ENCODE results near the gene SEZ6L. TPM values are rescaled to one million over a fixed set of nuclear protein-coding genes. Genes with fewer than 3 reads are reported as not detected.

The SEZ6L gene
- total and polyA plus RNA-seq, 12 donors, result 0.01 to 2.5 (median 0.28) TPM

DNA sequence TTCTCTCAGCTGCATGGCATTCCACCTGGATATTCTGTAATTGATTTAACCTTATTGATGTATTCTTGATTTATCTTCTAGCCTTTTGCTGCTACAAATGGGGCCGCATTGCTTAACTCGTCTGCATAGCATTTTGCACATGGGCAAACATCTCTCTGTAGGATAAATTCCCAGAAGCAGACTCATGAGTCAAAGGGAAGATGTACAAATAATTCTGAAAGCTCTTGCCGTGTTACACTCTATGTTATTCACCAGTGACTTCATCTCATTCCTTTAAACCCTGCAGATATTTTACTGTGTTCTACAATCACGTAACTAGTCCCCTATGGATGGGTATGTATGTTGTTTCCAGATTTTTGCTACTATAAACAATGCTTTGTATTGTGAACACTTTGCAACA, 112.7 kb downstream of the SEZ6L start:
- no peaks in the 10 kb centered on the region for H3K36me3 ChIP-seq
- 75 to 77% methylated on average over 4 of the region's 4 CpGs for WGBS, 2 donors
- TF ChIP-seq CTCF (IDR thresholded peaks at IDR 0.05), result no peak
- H3K9me3 ChIP-seq, result peaks cover 0 to 4% (median 0%) of the 10 kb centered on the region in 11 donors
- H3K27me3 ChIP-seq, result peaks cover 0 to 43% (median 10%) of the 10 kb centered on the region in 7 donors
- intact Hi-C loops (cut with DNase I), result no loop called here
- no peak for ATAC-seq
- no peak for DNase-seq
- no peak overlapping the region for H3K27ac ChIP-seq
- no peak overlapping the region for H3K4me3 ChIP-seq
- H3K4me1 ChIP-seq, result no peaks in the 10 kb centered on the region

DNA sequence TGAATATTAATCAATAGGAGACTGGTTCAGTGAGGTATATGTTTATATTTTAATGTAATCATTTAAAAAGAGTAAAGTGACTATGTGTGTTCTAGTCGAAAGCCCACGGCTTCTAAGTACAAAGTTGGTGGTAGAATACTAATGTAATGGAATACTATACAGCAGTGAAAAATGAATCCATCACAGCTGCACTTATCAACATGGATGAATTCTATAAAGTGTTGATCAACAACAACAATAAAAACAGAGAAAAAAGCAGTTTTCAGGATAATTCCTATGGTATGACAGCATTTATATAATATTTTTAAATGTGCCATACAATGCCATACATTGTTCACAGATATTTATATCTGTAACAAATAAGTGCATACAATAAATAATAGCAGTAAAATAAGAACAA, 114.1 kb downstream of the SEZ6L start:
- Histone ChIP-seq H3K27me3 (peaks cover 0 to 46% (median 9%) of the 10 kb centered on the region in 7 donors), H3K4me3 (no peak overlapping the region), H3K36me3 (no peaks in the 10 kb centered on the region), H3K27ac (no peak overlapping the region), H3K9me3 (peaks cover 0 to 4% (median 0%) of the 10 kb centered on the region in 11 donors), H3K4me1 (no peaks in the 10 kb centered on the region)
- ATAC-seq (no peak), DNase-seq (no peak)
- 89 to 92% methylated on average over 2 of the region's 2 CpGs for WGBS, 2 donors
- intact Hi-C loops (cut with DNase I), result no loop called here
- no peak for TF ChIP-seq CTCF (IDR thresholded peaks at IDR 0.05)

- no peak for TF ChIP-seq CTCF (IDR thresholded peaks at IDR 0.05)
- DNase-seq, result no peak
- Histone ChIP-seq H3K4me3 (no peak overlapping the region), H3K9me3 (peaks cover 0 to 4% (median 0%) of the 10 kb centered on the region in 11 donors), H3K36me3 (no peaks in the 10 kb centered on the region), H3K27ac (no peak overlapping the region), H3K4me1 (no peaks in the 10 kb centered on the region), H3K27me3 (peaks cover 0 to 40% (median 12%) of the 10 kb centered on the region in 7 donors)
- intact Hi-C loops (cut with DNase I), result no loop called here
- ATAC-seq, result no peak
- 63% methylated on average over 5 of the region's 5 CpGs for WGBS, 2 donors
These were observed 116.4 kb downstream of the SEZ6L start for GRCh38 chr22:26285632-26286031.

- H3K27me3 ChIP-seq, result peaks cover 0 to 40% (median 12%) of the 10 kb centered on the region in 7 donors
- 68 to 71% methylated on average over 10 of the region's 10 CpGs for WGBS, 2 donors
- no peak overlapping the region for H3K4me3 ChIP-seq
- no peak overlapping the region for H3K27ac ChIP-seq
- intact Hi-C loops (cut with DNase I), result no loop called here
- TF ChIP-seq CTCF (IDR thresholded peaks at IDR 0.05), result no peak
- H3K36me3 ChIP-seq, result no peaks in the 10 kb centered on the region
- H3K4me1 ChIP-seq, result no peaks in the 10 kb centered on the region
- DNase-seq (no peak), ATAC-seq (no peak)
- peaks cover 0 to 4% (median 0%) of the 10 kb centered on the region in 11 donors for H3K9me3 ChIP-seq
These were observed 117.0 kb downstream of the SEZ6L start for GRCh38 chr22:26286091-26286820.

Measured in heart right ventricle (tissue), 16 donors.